ENCODE results near the gene LSMEM2. TPM values are rescaled to one million over a fixed set of nuclear protein-coding genes. Genes with fewer than 3 reads are reported as not detected.

Gene LSMEM2
- total and polyA plus RNA-seq, 7 experiments from 2014 or later, result 0.15 TPM; not detected in 6

DNA sequence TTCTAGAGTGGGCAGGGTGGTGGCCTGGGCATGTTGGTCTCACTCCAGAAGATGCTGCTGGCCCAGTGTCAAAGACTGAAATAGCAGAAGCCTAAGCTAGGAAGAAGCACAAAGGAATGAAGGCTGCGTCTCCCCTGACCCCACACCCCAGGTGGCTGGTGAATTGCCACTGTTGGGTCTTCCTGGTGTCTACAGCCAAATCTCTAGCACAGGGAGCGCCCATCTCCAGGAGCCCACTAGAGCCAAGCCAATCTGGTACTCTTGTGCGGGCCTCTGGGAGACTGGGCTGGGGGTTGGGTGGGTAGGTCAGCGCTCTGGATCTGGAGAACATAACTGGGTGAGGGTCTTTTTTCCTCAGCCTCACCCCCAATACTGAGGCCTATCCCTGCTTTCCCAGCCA is 48.2 kb downstream of the LSMEM2 start:
- Histone ChIP-seq H3K4me3 (ENCODE audit: low read length) (peak overlapping the region; percentile 89), H3K27ac (ENCODE audit: low read depth, low read length) (peak overlapping the region; percentile 92), H3K36me3 (ENCODE audit: control insufficient read depth in 2 of 3, insufficient read depth in 3 of 3, low read length in 3 of 3) (peaks cover 3 to 46% (median 18%) of the 10 kb centered on the region in 3 experiments), H3K9me3 (ENCODE audit: control insufficient read depth in 2 of 3, low read length in 3 of 3) (no peaks in the 10 kb centered on the region), H3K4me1 (ENCODE audit: control insufficient read depth in 2 of 2, insufficient read depth in 2 of 2, low read length in 2 of 2) (peaks cover 11 to 17% of the 10 kb centered on the region in 2 donors), H3K27me3 (ENCODE audit: control insufficient read depth in 2 of 2, insufficient read depth in 2 of 2, low read length in 2 of 2) (no peaks in the 10 kb centered on the region)
- Mint-ChIP-seq H3K27me3 (no peaks in the 10 kb centered on the region), H3K36me3 (peaks cover 0 to 10% (median 3%) of the 10 kb centered on the region in 5 donors), H3K27ac (peak overlapping the region in 7 of 9 donors; percentile 60 to 95 (median 81)), H3K4me3 (peak overlapping the region; percentile 80 to 97 (median 95)), H3K9me3 (no peaks in the 10 kb centered on the region), H3K4me1 (peaks cover 7 to 37% (median 27%) of the 10 kb centered on the region in 7 donors)
- ATAC-seq (no peak), DNase-seq (no peak)
- CTCF ChIA-PET, result interaction anchor here (1.0 to 1.1 kb wide), 2 partner anchors 23 to 216 kb away, joined by 3 read pairs; partner anchors contain the start of gene NPRL2
- POLR2A ChIA-PET, result interaction anchor here (1.2 to 34.0 kb wide), 8 partner anchors 10 to 242 kb away, joined by 3 to 656 read pairs (median 5); partner anchors contain the start of genes CYB561D2, HEMK1, HYAL3 and NAA80
- intact Hi-C loops (cut with micrococcal nuclease), result no loop called here

DNA sequence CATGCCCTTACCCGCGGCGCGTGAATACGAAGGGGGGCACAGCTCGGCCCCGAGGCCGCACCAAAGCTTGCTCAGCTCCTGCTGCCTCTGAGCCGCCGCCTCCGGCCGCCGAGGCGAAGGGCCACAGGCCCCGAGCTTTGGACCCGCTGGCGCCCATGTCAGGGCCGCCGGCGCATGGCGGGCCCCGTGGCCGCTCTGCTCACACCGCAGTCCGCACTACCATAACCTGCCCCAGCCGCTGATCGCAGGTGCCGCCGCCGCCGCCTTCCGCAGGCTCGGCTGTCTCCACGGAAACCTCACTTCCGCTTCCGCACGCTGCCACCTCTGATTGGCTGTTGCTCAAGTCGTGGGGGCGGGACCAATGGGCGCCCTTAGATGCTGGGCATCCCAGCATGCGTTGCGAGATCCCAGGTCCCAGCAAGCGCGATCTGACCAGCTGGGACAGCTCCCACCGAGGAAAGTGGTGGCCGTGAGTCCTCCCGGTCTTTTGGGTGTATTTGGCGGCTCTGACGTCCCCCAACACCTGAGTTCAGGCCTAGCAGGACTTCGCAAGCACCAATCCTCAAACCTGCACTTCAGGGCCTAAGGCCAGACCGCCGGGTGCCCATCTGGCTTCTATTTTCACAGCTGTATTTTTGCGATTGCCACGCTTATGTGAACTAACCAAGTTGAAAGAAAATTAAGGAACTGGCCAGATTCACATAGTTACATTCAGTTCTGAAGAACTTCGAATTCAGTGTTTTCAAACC is 49.2 kb downstream of the LSMEM2 start, which contains the start of gene TUSC2:
Gene TUSC2 (minus strand): TSS at position 281 of the 749 bp plus-strand sequence. CDS start 124 bp downstream, at position 157.
- Histone ChIP-seq H3K9me3 (ENCODE audit: control insufficient read depth in 2 of 3, low read length in 3 of 3) (no peaks in the 10 kb centered on the region), H3K36me3 (ENCODE audit: control insufficient read depth in 2 of 3, insufficient read depth in 3 of 3, low read length in 3 of 3) (peaks cover 3 to 51% (median 18%) of the 10 kb centered on the region in 3 experiments), H3K27me3 (ENCODE audit: control insufficient read depth in 2 of 2, insufficient read depth in 2 of 2, low read length in 2 of 2) (no peaks in the 10 kb centered on the region), H3K4me3 (ENCODE audit: low read length) (peak within 1 kb of the TSS; percentile 89), H3K4me1 (ENCODE audit: control insufficient read depth in 2 of 2, insufficient read depth in 2 of 2, low read length in 2 of 2) (peaks cover 12 to 15% of the 10 kb centered on the region in 2 donors), H3K27ac (ENCODE audit: low read depth, low read length) (peak within 1 kb of the TSS; percentile 92)
- H3K36me3 Mint-ChIP-seq, result peaks cover 0 to 12% (median 3%) of the 10 kb centered on the region in 5 donors
- intact Hi-C loops (cut with micrococcal nuclease), result loop anchor here (1.0 to 2.0 kb wide), 7 partner anchors 9 to 91 kb away; partner anchors contain the start of genes HYAL3 (in 2 of the 2), IFRD2 (in 2 of the 2), NAA80 (in 2 of the 2) and TMEM115 (in 2 of the 2)
- peaks cover 7 to 41% (median 29%) of the 10 kb centered on the region in 7 donors for H3K4me1 Mint-ChIP-seq
- H3K4me3 Mint-ChIP-seq, result peak within 1 kb of the TSS; percentile 84 to 97 (median 95)
- H3K27me3 Mint-ChIP-seq, result no peaks in the 10 kb centered on the region
- DNase-seq (peak; percentile 83 to 94 (median 92)), ATAC-seq (peak; percentile 97)
- H3K9me3 Mint-ChIP-seq, result no peaks in the 10 kb centered on the region
- ChIA-PET POLR2A (interaction anchor here (0.6 to 34.0 kb wide), 9 partner anchors 9 to 957 kb away, joined by 4 to 656 read pairs (median 4); partner anchors contain the start of genes CYB561D2, HEMK1, HYAL3 and IFRD2), CTCF (interaction anchor here (0.7 to 1.1 kb wide), 3 partner anchors 9 to 215 kb away, joined by 3 read pairs; partner anchors contain the start of gene NPRL2)
- H3K27ac Mint-ChIP-seq, result peak within 1 kb of the TSS; percentile 85 to 96 (median 94)

DNA sequence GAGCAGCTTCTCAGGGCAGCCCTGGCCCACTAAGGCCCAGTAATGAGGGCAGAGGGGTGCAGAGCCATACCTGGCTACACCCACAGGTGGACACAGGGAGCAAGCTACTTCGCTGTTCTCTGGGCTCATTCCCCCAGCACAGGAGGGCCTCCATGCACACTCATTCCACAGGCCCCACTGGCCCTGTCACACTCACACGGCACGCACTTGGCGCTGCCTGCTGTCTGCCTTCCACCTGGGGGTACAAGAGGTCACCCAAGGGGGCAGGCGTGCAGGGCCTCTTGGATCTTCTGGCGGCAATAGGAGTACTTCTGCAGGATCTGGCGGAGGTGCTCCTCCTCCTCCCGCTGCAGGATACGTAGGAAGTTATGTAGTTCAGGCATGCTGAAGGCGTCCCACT is 51.4 kb downstream of the LSMEM2 start:
- CTCF ChIA-PET, result no interaction called here
- H3K9me3 Mint-ChIP-seq, result no peaks in the 10 kb centered on the region
- intact Hi-C loops (cut with micrococcal nuclease), result no loop called here
- peak overlapping the region in 3 of 9 donors; percentile 19 to 49 (median 29) for H3K27ac Mint-ChIP-seq
- H3K9me3 ChIP-seq (ENCODE audit: control insufficient read depth in 2 of 3, low read length in 3 of 3), result no peaks in the 10 kb centered on the region
- no peak overlapping the region for H3K4me3 ChIP-seq (ENCODE audit: low read length)
- peaks cover 0 to 21% (median 3%) of the 10 kb centered on the region in 5 donors for H3K36me3 Mint-ChIP-seq
- H3K27me3 Mint-ChIP-seq, result no peaks in the 10 kb centered on the region
- H3K27me3 ChIP-seq (ENCODE audit: control insufficient read depth in 2 of 2, insufficient read depth in 2 of 2, low read length in 2 of 2), result no peaks in the 10 kb centered on the region
- H3K27ac ChIP-seq (ENCODE audit: low read depth, low read length), result no peak overlapping the region
- ATAC-seq, result no peak
- peak overlapping the region in 1 of 10 donors; percentile 53 for H3K4me3 Mint-ChIP-seq
- POLR2A ChIA-PET, result interaction anchor here (34.0 kb wide), 1 partner anchor 26 kb away, joined by 656 read pairs; the partner anchor contains the start of genes CYB561D2, NPRL2, TMEM115 and ZMYND10
- peaks cover 32 to 34% of the 10 kb centered on the region in 2 donors for H3K4me1 ChIP-seq (ENCODE audit: control insufficient read depth in 2 of 2, insufficient read depth in 2 of 2, low read length in 2 of 2)
- DNase-seq, result no peak
- peaks cover 3 to 56% (median 18%) of the 10 kb centered on the region in 3 experiments for H3K36me3 ChIP-seq (ENCODE audit: control insufficient read depth in 2 of 3, insufficient read depth in 3 of 3, low read length in 3 of 3)
- peaks cover 11 to 47% (median 43%) of the 10 kb centered on the region in 7 donors for H3K4me1 Mint-ChIP-seq

DNA sequence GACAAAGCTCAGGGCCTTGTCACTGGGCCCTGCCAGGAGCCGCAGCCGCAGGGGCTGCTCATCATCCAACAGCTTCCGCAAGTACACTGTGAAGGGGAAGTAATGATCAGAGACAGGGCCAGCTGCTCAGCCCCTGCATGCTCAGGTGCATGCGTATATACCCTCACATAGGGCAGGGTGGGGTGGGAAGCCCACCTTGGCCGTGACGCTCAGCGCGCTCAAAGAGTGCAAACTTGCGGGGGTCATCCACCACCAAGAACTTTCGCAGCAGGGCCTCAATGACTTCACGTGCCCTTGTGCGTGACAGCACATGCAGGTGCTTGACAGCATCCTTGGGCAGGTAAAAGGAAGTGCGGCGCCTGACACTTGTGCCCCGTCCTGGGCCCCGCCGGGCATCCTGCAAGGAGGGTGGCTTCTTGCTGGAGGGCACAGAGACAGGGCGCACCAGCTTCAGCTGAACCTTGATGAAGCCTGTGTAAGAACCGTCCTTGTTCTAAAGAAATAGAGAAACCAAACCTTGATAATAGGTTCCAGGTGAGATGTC is 52.5 kb downstream of the LSMEM2 start:
- ATAC-seq (no peak), DNase-seq (no peak)
- Mint-ChIP-seq H3K27me3 (no peaks in the 10 kb centered on the region), H3K9me3 (no peaks in the 10 kb centered on the region), H3K27ac (peak overlapping the region in 1 of 9 donors; percentile 74), H3K4me1 (peaks cover 14 to 55% (median 50%) of the 10 kb centered on the region in 7 donors), H3K4me3 (no peak overlapping the region), H3K36me3 (peaks cover 0 to 29% (median 3%) of the 10 kb centered on the region in 5 donors)
- peaks cover 39 to 45% of the 10 kb centered on the region in 2 donors for H3K4me1 ChIP-seq (ENCODE audit: control insufficient read depth in 2 of 2, insufficient read depth in 2 of 2, low read length in 2 of 2)
- peaks cover 3 to 46% (median 18%) of the 10 kb centered on the region in 3 experiments for H3K36me3 ChIP-seq (ENCODE audit: control insufficient read depth in 2 of 3, insufficient read depth in 3 of 3, low read length in 3 of 3)
- H3K27ac ChIP-seq (ENCODE audit: low read depth, low read length), result no peak overlapping the region
- ChIA-PET POLR2A (interaction anchor here (34.0 kb wide), 1 partner anchor 25 kb away, joined by 656 read pairs; the partner anchor contains the start of genes CYB561D2, NPRL2, TMEM115 and ZMYND10), CTCF (interaction anchor here (0.5 kb wide), 1 partner anchor 26 kb away, joined by 3 read pairs; no protein-coding TSS in a partner anchor)
- no peaks in the 10 kb centered on the region for H3K9me3 ChIP-seq (ENCODE audit: control insufficient read depth in 2 of 3, low read length in 3 of 3)
- H3K4me3 ChIP-seq (ENCODE audit: low read length), result no peak overlapping the region
- intact Hi-C loops (cut with micrococcal nuclease), result no loop called here
- no peaks in the 10 kb centered on the region for H3K27me3 ChIP-seq (ENCODE audit: control insufficient read depth in 2 of 2, insufficient read depth in 2 of 2, low read length in 2 of 2)

DNA sequence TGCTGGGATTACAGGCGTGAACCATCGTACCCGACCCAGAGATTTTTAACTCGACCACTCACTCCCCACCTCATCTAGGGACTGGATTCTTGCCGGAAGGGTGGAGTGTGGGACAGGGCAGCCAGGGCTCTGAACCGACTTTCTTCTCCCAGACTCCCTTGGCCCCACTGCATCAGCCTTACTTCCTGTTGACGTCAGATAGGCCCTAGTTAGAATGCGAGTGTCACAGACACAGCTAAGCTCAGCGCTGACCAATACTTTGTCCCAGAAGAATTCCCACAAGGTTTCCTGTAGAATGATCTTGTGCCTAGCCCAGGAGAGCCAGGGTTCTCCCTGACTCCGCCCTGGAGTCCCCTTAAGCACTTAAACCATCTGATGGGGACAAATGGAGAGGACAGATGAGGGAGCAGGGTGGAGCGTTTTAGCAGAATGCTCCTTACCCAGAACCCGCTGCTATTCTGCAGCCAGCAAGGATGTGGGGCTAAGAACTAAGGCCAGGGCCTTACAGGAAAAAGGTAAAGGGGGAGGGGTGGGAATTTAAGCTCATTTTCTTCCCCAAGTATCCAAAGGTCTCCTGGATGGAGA is 54.9 kb downstream of the LSMEM2 start:
- Histone ChIP-seq H3K27ac (ENCODE audit: low read depth, low read length) (peak overlapping the region; percentile 53), H3K27me3 (ENCODE audit: control insufficient read depth in 2 of 2, insufficient read depth in 2 of 2, low read length in 2 of 2) (no peaks in the 10 kb centered on the region), H3K36me3 (ENCODE audit: control insufficient read depth in 2 of 3, insufficient read depth in 3 of 3, low read length in 3 of 3) (peaks cover 3 to 48% (median 18%) of the 10 kb centered on the region in 3 experiments), H3K4me3 (ENCODE audit: low read length) (no peak overlapping the region), H3K4me1 (ENCODE audit: control insufficient read depth in 2 of 2, insufficient read depth in 2 of 2, low read length in 2 of 2) (peaks cover 32 to 36% of the 10 kb centered on the region in 2 donors), H3K9me3 (ENCODE audit: control insufficient read depth in 2 of 3, low read length in 3 of 3) (no peaks in the 10 kb centered on the region)
- peak overlapping the region in 8 of 10 donors; percentile 6 to 81 (median 36) for H3K4me3 Mint-ChIP-seq
- ChIA-PET CTCF (interaction anchor here (0.5 to 1.1 kb wide), 2 partner anchors 9 to 71 kb away, joined by 3 read pairs; no protein-coding TSS in a partner anchor), POLR2A (interaction anchor here (0.5 to 34.0 kb wide), 3 partner anchors 10 to 71 kb away, joined by 3 to 656 read pairs (median 3); partner anchors contain the start of genes CYB561D2, NPRL2, TMEM115 and ZMYND10)
- peak overlapping the region; percentile 74 to 94 (median 86) for H3K27ac Mint-ChIP-seq
- peaks cover 25 to 56% (median 47%) of the 10 kb centered on the region in 7 donors for H3K4me1 Mint-ChIP-seq
- H3K36me3 Mint-ChIP-seq, result peaks cover 0 to 42% (median 3%) of the 10 kb centered on the region in 5 donors
- H3K9me3 Mint-ChIP-seq, result no peaks in the 10 kb centered on the region
- DNase-seq (no peak), ATAC-seq (no peak)
- H3K27me3 Mint-ChIP-seq, result peaks cover 0 to 3% (median 0%) of the 10 kb centered on the region in 5 donors
- intact Hi-C loops (cut with micrococcal nuclease), result no loop called here
